Brain pericyte (primary cell): ENCODE results near the gene GP2.

Experiments
- DNase-seq: peaks from one replicate; pipeline ENCODE4 v3.0.0-alpha.2; 2012; ENCODE audit warnings: low read depth, low spot score

The GP2 gene

DNA sequence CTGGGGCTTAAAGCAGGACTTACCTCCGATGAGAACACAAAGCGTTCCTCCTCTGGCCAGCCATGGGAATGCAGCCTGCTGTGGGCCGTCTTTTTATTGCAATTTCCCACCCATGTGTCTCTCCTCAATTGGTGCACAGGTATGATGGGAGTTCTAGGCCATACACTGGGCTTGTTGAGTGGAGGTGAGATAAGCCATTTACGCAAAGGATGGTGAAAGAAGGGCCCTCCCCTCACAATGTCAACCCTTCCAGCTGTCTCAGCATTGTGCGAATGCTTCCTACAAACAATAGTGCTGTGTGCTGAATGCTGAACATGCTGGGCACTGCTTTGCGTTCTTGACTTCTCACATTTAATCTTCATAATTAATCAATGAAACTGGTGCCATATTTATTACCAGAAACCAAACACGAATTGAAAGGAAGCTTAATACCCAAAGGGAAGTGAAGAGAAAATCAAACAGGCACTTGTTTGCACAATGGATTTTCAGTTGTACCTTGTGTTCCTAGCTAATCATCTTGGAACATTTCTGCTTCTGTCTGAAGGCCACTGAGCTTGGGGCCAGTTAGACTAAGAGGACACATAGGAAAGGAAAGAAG lies at the start of gene GP2:
Gene GP2, minus strand, starts transcription at position 70 of the 598 bp plus-strand sequence. CDS start 1,082 bp downstream, outside the sequence.
- no peak for DNase-seq

DNA sequence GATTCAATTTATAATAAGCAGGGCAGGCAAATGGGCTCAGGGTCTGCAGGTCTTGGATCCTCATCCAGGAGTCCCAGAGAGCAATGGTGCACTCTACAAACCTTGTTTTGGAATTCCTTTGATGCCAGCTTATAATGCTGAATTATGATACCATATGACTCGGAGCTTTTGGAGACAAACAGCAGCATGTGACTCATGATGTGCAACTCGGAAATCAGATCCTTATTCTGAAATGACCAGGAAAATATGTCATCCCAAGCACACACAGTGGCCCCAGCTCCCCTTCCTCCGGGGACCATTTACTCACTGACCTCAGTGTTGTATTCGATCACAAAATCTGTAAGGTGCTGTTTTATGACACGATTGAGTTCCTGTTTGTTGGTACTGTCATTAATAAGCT lies 45.4 kb upstream of the GP2 start:
- no peak for DNase-seq

DNA sequence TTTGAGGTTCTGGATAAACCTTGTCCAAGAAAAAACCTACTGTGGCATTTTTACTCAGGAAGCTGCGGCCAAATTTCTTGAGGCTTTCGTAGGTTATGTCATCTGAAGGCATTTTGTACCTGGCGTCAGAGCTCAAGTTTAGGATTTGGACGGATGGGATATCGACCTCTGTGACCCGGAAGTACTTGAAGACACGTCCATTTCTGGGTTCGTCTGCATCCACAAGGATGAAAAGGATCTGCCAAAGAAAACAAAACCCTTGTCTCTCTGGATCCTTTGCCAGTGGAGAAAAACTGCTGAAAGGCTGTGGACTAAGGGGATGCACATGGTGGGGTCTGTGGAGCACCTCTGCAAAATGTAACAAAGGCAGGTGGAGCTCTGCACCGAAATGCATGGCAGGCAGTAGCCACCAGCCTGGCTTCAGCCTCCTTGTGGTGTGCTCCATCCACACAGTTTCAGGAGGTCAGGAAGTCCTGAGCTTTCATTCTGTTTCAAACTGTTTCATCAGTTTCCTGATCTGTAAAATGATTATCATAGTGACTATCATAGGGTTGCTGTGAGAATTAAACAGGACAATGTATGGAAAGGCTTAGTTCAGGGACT lies 42.2 kb upstream of the GP2 start:
- DNase-seq: no peak

DNA sequence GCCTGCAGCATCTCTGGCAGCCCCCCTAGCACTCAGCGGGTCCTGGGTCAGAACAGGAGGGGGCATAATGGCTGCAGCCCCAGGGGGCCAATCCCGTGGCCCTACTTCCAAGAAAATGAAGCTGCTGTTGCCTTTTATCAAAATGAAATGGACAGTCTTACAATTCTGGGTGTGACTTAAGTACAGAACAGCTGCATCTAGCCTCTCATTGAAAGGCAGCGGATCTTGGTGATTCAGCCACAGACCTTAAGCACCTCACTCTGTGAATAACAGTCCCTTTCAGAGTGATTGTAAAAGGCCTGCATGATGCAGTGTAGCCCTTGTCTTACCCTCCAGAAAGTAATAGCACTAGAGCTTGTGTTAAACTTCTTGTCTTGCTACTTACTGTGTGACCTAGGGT lies 36.7 kb upstream of the GP2 start:
- DNase-seq: no peak

DNA sequence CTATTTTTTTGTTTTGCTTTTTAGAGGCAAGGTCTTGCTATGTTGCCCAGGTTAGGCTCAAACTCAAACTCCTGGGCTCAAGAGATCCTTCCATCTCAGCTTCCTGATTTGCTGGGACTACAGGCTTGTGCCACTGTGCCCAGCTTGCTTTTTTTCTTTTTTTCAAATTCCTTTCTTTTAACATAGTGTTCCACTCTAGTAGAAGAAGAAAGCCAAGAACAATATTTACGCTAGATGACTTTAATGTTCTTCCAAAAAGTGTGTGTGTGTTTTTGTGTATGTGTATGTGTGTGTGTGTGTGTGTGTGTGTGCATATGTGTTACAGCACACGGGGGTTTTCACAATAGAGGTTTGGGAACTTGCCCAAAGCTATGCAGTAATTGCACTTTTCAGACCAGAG lies 35.9 kb upstream of the GP2 start:
- no peak for DNase-seq

DNA sequence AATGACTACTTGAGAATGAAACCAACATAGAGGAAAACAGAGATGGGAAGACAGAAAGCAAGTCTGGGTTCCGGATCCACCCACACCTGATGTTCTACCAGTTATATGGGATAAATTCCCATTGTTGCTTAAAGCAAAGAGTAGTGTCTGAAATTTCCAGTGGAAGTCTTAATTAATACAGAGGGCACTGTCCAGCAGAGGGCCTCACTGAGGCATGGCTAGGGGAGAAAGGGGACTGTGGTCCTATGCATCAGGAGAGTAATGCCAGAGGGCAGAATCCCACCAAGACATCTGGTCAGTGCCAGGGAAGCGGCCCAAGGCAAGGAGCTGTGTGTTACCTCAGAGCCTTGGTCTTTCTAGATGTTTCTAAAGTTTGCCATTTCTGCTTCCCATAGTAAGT lies 32.7 kb upstream of the GP2 start:
- DNase-seq: no peak

DNA sequence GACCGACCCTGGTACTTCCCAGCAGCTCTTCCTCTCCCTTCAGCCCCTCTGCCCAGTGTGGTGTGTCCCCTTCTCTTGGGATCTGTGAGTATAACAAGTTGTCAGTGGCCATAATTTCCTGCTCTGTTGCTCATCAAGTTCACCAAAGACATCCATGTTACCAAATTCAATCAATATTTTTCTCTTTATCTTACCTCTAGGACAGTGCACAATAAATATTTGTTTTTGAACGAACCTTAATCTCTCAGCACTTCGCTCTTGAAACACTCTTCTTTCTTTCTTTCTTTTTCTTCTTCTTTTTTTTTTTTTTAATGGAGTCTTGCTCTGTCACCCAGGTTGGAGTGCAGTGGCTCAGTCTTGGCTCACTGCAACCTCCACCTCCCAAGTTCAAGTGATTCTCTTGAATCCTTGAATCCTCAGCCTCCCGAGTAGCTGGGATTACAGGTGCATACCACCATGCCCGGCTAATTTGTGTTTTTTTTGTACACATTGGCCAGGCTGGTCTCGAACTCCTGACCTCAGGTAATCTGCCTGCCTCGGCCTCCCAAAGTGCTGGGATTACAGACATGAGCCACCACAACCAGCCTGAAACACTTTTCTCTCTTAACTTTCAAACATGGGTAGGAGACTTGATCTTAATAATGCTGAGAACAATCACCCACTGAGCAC lies 27.9 kb upstream of the GP2 start:
- no peak for DNase-seq

DNA sequence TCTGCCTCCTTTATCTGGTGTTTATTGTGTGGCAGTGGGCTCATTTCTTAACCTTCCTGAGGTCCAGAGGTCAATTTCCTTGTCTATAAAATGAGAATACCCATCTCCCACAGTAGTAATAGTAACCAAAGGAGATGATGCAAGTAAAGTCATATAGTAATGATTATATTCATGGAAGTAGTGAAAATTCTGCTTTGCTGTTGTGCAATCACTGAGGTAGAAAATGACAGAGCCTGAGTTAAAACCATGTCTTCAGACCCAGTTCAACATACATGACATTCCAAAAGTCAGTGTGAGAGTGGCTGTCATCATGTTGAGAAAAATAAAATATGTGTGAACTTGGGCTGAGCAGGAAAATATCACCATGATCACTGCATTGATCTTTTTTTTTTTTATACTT lies 26.1 kb upstream of the GP2 start:
- no peak for DNase-seq

DNA sequence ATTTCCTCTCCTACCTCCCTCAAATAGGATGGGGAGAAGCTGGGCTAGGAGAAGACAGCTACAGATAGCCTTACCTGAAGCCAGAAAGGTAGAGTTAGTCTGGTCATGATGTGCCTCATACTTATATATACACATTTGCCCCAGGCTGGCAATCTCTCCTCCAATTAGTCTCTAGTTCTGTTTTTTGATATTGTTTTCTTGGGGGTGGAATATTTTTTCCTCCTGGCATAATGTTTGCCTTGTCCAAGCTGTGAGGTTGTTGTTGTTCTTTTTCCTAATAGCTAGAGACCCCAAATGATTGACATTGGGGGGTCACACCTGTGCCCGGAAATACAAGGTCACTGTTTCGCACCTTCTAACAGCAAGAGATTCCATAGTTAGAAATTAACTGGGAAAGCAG lies 25.3 kb upstream of the GP2 start, which contains the start of gene UMOD:
Gene UMOD, minus strand, starts transcription at position 101 of the 400 bp plus-strand sequence. CDS start 1,978 bp downstream, outside the sequence.
- no peak for DNase-seq

DNA sequence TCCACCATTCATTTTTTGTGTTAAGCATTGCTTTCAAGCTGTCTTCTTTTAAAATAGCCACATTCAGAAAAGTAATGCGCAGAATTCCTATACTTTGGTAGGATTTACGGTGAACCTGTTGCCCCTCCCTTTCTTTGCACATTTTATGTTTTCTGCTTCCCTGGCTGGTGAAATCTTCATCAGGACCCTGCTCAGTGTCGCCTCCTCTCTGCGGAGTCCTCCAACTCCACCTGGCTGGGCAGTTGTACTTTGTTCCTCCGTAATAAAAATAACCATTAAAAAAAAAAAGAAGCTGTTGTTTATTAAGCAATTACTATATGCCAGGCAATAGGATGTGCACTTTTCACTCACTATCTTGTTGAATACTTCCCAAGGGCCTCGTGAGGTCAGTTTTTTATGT lies 22.3 kb upstream of the GP2 start:
- DNase-seq: no peak

DNA sequence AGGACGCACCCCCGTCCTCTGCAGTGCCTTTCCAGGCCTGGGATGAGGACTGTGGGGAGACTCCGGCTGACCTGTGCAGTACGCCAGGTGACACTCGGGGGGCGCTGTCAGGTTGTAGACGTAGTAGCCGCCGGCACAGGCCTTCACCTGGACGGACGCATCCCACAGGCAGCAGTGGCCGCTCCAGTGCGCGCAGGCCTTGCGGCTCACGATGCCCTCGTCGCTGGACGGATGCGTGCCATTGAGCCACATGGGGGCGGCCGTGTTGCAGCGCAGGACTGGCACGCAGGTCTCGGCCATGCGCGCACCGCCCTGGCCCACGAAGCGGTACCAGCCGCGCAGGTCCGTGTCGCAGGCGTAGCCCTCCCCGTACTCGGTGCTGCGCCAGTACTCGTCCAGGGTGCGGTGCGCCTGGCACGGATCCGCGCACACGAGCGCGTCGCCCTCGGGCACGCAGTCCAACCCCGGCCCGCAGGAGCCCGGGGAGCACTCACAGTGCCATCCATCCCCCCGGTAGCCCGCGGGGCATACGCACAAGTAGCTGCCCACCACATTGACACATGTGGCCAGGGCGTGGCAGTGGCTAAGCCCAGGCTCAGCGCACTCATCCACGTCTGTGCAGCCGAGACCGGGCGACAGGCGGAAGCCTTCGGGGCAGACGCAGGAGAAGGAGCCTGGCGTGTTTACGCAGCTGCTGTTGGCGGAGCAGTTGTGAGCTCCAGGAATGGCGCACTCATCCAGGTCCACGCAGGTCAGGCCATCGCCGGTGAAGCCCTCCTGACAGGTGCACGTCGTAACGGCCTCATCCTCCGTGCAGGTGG lies 21.3 kb upstream of the GP2 start:
- no peak for DNase-seq

DNA sequence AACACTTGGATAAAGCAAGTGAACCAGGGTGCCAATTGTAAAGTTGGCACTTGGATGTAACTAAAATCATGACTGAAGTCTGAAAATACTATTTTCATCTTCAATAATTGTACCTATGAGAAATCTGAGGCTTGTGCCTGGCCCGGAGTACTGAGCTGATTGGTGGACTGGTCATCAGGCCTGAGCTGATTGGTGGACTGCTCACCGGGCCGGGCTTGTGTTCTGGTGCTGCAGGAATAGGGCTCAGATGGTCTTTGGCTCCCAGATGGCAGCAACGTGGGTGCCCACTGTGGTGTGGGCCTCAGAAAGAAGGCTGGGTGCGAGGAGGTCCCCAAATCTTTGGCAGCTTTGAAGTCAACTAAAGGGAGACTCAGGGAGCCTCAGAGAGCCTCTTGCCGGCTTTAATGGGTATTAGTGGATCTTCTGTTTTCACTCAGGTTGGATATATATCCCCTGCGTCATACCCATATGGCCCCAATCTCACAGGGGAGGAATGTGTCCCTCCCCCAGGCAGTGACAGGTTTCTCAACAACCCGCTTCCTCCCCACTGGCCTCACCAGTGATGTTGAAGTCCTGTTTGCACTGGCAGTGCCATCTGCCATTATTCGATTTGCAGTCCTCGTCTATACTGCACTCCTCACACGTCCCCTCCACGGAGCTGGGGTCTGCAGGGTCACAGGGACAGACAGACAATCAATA lies 20.5 kb upstream of the GP2 start:
- no peak for DNase-seq

DNA sequence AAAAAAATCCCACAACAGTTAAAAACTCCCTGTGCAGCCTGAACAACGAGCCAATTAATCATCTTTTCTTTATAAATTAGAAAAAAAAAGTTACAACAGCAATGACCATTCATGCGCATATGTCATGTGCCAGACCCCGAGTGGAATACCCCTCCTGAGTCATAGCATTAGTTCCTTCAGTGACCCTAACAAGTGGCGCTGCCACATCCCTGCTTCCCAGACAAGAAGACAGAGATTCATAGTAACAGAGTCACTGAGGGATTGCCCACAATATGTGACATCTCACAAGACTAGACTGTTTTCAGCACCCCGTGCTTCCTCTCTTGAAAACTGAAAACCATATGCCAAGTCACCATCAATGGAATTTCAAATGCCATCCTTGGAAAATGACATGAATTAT lies 17.3 kb upstream of the GP2 start:
- DNase-seq: no peak

DNA sequence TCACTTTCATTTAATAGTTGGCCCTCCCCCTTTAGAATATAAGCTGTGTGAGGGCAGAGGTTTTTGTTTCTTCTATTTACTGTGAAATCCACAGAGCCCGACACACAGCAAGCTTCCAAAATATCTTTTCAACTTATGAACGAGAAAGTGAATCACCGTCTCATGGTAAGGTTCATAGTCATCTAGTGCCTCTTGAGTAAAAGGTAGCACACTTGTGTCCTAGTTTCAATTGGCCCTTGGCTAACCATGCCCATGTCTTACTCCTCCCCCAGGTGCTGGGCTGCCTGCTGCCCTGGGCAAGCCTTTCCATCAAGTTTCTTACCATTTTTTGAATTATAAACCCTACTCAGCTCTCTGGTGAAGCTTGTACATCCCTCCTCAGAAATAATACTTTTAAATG lies 12.4 kb upstream of the GP2 start:
- no peak for DNase-seq

DNA sequence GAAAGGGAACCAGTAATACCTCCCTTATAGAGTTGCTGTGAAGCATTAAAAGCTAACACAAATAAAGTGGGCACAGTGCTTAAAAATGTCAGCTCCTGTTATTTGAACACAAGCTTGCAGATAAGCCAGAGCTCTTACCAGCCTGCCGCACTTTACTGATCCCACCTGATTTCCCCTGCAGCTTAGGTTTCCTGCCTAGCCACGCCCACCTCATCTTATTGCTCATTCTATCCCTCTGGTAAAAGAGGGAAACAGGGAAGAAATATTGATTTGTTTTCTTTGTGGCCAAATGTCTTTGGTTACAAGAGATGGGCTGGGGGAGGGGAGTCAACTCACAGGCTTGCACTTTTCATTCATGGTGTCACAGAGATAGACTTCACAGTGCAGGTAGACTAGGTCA lies 9.6 kb upstream of the GP2 start:
- DNase-seq: no peak

DNA sequence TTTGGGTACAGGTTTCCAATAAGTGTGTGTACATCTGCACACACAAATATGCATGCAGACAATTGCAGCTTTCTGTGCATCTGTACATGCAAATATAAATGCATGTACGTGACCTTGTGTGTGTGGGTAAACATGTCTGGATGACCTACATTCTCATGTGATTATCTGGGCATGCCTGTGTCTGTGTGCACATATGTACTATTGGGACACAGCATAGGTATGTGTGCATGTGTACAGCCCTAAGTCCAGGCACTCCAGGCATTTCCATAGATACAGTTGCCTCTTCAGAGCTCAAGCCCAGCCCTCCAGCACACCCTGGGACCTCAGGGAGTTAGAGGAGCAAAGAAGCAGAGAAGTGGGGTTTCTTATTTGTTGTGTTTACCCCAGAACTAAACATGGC lies 7.1 kb upstream of the GP2 start:
- DNase-seq: no peak

DNA sequence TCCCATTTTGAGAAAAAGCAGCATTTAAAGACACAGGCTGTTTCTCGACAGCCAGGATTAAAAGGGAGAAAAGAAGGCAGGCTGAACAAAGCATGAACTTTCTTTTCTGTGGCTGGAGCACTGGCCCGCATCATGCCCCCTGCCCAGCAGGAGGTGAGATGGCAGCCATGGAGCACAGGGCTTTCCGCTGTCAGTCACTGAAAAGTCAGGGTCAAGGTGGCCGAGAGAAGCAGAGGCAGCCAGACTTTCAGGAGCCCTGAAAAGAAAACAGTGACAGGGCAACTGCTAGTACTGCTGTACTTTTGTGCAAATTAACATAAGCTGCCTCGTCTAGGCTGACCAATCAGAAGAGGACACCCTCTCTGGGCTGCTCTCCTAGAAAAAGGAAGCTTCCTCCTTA lies 5.8 kb upstream of the GP2 start:
- no peak for DNase-seq

DNA sequence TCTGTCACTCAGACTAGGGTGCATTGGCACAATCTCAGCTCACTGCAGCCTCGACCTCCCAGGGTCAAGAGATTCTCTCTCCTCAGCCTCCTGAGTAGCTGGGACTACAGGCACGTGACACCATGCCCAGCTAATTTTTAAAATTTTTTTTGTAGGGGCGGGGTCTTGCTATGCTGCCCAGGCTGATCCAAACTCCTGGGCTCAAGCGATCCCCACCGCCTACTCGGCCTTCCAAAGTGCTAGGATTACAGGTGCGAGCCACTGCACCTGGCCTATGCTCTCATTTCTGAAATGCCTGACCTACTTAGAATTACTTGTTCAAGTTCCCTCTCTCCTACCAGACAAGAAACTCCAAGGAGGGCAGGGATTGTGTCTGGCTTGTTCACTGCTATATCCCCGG lies 5.1 kb upstream of the GP2 start:
- DNase-seq: no peak

DNA sequence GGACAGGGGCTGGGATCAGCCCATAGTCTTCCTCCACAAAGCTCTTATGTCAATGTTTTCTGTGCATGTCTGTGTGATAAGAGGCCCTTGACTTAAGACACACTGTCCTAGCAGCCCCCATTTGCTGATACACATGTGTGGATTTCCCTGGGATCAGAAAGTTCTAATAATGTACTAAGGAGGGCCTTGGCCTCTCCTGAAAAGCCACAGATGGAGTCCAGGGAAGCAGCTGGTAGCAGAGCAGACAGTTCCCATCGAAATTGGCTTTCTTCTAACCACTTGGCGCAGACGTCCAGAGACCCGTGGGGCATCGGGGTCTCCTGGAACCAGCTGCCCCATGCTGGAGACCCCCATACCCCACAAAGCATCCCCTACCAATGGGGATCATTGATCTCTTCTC lies 4.3 kb upstream of the GP2 start:
- no peak for DNase-seq

DNA sequence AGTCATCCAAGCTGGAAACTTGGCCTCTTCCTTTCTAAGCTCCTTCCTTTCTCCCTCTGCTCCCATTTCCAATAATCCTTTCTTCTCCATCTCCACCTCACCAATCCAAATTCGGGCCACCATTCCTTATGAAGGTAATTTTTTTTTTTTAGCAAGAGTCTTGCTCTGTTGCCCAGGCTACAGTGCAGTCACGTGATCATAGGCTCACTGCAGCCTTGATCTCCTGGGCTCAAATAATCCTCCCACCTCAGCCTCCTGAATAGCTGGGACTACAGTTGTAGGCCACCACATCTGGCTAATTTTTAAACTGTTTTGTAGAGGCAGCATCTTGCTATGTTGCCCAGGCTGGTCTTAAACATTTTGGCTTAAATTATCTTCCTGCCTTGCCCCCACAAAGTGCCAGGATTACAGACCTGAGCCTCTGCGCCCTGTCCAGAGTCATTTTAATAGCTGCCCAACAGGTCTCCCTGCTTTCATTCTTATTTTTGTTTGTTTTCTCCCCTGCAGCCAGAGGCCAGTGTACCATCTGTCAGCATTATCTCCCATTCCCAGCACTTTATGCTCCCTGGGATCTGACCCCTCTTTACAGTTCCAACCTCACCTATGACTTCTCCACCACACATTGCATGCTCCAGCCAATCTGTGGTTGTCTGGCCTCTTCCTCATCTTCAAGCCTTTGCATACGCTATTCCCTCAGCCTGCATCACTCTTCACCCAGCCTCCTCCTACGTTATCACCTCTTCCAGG lies 2.3 kb upstream of the GP2 start:
- DNase-seq: no peak

DNA sequence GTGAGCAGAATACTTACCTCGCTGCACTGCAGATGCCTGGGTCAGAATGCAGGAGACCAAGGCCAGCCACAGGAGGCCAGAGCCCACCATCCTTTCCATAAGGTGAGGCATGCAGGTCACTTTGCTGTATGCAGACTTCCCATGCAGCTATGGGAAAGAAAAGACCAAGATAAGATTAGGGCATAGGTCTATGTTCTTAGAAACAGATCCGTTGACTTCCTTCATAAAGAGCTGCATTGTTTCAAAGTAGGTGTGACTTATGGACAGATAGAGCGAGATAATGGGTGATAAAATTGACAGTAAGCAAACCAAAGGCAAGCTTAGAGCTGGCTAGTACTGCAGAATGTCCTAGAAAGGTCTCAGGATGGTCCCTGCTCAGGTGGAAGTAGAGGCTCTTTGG lies 992 bp downstream of the GP2 start:
- DNase-seq: no peak
